ENCODE data around the gene PDE8B. TPM values are rescaled to one million over a fixed set of nuclear protein-coding genes. Genes with fewer than 3 reads are reported as not detected.

The PDE8B gene
- total and polyA plus RNA-seq, 2 donors (not counting 1 experiment from before 2014, with no cell fraction given), result 0.07 TPM; not detected in 1

DNA sequence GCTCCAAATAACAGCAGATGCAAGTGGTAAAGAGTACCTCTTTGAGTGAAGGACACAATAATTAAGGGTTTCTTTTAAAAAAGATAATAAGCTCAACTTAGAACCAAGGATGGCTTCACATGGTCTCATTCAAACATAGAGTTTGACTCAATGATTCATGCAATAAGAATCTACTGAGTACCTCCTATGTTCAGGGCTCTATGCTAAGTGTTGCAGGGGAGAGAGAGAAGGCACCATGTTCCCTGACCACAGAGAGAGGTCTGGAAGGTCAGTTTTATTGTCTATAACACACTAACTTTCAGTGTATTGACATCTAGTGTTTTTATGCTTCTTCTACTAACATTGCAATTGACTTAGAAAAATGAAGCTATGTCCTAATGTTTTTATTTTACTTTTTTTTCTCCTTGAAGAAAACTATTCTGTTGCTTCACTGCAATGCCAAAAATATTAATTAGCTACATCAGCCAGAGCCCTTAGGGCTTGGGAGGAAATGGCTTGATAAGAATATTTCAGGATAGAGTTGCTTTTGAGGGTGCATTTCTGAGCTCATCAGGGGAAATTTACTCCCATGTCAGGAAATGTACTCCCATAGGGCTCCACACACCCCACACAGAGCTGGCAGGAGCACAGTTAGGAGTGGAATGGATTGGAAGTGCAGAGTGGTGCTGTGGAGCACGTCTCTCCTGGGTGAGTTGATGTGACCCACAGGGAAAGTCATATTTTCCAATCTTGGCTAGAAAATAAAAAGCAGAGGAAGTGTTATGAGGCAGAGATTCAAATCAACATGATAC lies 106.6 kb downstream of the PDE8B start:
- Histone ChIP-seq H3K27ac (ENCODE audit: low read length in 2 of 2) (no peak overlapping the region), H4K20me1 (ENCODE audit: control insufficient read depth, insufficient read depth, low read length, poor library complexity, severe bottlenecking) (no peaks in the 10 kb centered on the region), H3K4me1 (ENCODE audit: control insufficient read depth in 2 of 2, insufficient read depth in 2 of 2, low read length in 2 of 2) (no peaks in the 10 kb centered on the region), H3K9me3 (ENCODE audit: control extremely low read depth in 1 of 3, control insufficient read depth in 2 of 3, insufficient read depth in 1 of 3, low read length in 2 of 3) (no peaks in the 10 kb centered on the region), H3K4me3 (ENCODE audit: control extremely low read depth in 1 of 5, extremely low read depth in 1 of 5, insufficient read depth in 1 of 5, low read depth in 2 of 5, low read length in 4 of 5) (no peak overlapping the region), H2AFZ (ENCODE audit: insufficient read depth, low read depth, low read length, poor library complexity, severe bottlenecking) (no peak overlapping the region), H3K9ac (ENCODE audit: low read length) (no peak overlapping the region), H3K27me3 (replicated peaks in 1 of 4; ENCODE audit: control extremely low read depth in 1 of 4, control insufficient read depth in 3 of 4, insufficient read depth in 4 of 4, low read length in 3 of 4) (no peaks in the 10 kb centered on the region), H3K79me2 (ENCODE audit: control insufficient read depth, insufficient read depth, low read length) (no peaks in the 10 kb centered on the region), H3K36me3 (replicated peaks in 1 of 2; ENCODE audit: control extremely low read depth in 1 of 2, control insufficient read depth in 1 of 2, extremely low read depth in 1 of 2, insufficient read depth in 2 of 2, low read length in 1 of 2) (no peaks in the 10 kb centered on the region), H3K4me2 (replicated peaks; ENCODE audit: low read depth, low read length, poor library complexity, severe bottlenecking) (no peak overlapping the region)
- H3K9me3 Mint-ChIP-seq (ENCODE audit: insufficient read depth), result peaks cover 2% of the 10 kb centered on the region
- DNase-seq (no peak), ATAC-seq (ENCODE audit: low read depth) (no peak)
- no peak overlapping the region for H3K27ac Mint-ChIP-seq
- TF ChIP-seq EZH2 (IDR thresholded peaks at IDR 0.05; ENCODE audit: borderline replicate concordance, insufficient read depth, low read depth, low read length, poor library complexity, severe bottlenecking), result no peak
- TF ChIP-seq, protein P1, sequence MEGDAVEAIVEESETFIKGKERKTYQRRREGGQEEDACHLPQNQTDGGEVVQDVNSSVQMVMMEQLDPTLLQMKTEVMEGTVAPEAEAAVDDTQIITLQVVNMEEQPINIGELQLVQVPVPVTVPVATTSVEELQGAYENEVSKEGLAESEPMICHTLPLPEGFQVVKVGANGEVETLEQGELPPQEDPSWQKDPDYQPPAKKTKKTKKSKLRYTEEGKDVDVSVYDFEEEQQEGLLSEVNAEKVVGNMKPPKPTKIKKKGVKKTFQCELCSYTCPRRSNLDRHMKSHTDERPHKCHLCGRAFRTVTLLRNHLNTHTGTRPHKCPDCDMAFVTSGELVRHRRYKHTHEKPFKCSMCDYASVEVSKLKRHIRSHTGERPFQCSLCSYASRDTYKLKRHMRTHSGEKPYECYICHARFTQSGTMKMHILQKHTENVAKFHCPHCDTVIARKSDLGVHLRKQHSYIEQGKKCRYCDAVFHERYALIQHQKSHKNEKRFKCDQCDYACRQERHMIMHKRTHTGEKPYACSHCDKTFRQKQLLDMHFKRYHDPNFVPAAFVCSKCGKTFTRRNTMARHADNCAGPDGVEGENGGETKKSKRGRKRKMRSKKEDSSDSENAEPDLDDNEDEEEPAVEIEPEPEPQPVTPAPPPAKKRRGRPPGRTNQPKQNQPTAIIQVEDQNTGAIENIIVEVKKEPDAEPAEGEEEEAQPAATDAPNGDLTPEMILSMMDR (IDR thresholded peaks at IDR 0.05), result no peak
- WGBS (ENCODE audit: insufficient coverage), result 83% methylated on average over 1 of the region's 1 CpG
- H3K4me3 Mint-ChIP-seq, result no peak overlapping the region
- no peaks in the 10 kb centered on the region for H3K27me3 Mint-ChIP-seq
- CTCF ChIA-PET, result interaction anchor here (0.6 kb wide), 1 partner anchor 57 kb away, joined by 3 read pairs; no protein-coding TSS in a partner anchor
- POLR2A ChIA-PET, result no interaction called here
- intact Hi-C loops (cut with micrococcal nuclease), result no loop called here
- no peaks in the 10 kb centered on the region for H3K4me1 Mint-ChIP-seq

DNA sequence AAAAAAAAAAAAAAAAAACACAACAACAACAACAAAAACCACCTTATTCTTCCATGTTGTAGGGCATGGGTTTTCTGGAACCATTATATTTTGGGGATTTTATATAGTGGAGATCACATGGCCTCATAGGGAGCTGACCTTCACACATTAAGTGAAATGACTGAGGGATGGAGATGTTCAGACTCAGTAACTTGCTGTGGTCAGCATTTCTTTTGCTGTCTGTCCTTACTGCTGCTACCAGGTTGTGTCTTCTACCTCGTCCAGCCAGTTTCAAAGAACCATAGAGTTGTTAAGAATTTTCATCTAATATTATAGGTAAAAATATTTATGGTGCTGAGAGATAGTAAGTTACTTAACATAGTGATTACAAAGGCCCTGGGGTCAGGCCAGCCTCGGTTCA lies 107.6 kb downstream of the PDE8B start:
- Mint-ChIP-seq H3K9me3 (ENCODE audit: insufficient read depth) (peaks cover 2% of the 10 kb centered on the region), H3K4me3 (no peak overlapping the region), H3K27me3 (peaks cover 4% of the 10 kb centered on the region), H3K4me1 (no peaks in the 10 kb centered on the region), H3K27ac (no peak overlapping the region)
- Histone ChIP-seq H3K4me3 (ENCODE audit: control extremely low read depth in 1 of 5, extremely low read depth in 1 of 5, insufficient read depth in 1 of 5, low read depth in 2 of 5, low read length in 4 of 5) (no peak overlapping the region), H3K9ac (ENCODE audit: low read length) (no peak overlapping the region), H4K20me1 (ENCODE audit: control insufficient read depth, insufficient read depth, low read length, poor library complexity, severe bottlenecking) (no peaks in the 10 kb centered on the region), H3K79me2 (ENCODE audit: control insufficient read depth, insufficient read depth, low read length) (no peaks in the 10 kb centered on the region), H2AFZ (ENCODE audit: insufficient read depth, low read depth, low read length, poor library complexity, severe bottlenecking) (no peak overlapping the region), H3K27me3 (replicated peaks in 1 of 4; ENCODE audit: control extremely low read depth in 1 of 4, control insufficient read depth in 3 of 4, insufficient read depth in 4 of 4, low read length in 3 of 4) (no peaks in the 10 kb centered on the region), H3K4me1 (ENCODE audit: control insufficient read depth in 2 of 2, insufficient read depth in 2 of 2, low read length in 2 of 2) (no peaks in the 10 kb centered on the region), H3K36me3 (replicated peaks in 1 of 2; ENCODE audit: control extremely low read depth in 1 of 2, control insufficient read depth in 1 of 2, extremely low read depth in 1 of 2, insufficient read depth in 2 of 2, low read length in 1 of 2) (no peaks in the 10 kb centered on the region), H3K9me3 (ENCODE audit: control extremely low read depth in 1 of 3, control insufficient read depth in 2 of 3, insufficient read depth in 1 of 3, low read length in 2 of 3) (no peaks in the 10 kb centered on the region), H3K27ac (ENCODE audit: low read length in 2 of 2) (no peak overlapping the region), H3K4me2 (replicated peaks; ENCODE audit: low read depth, low read length, poor library complexity, severe bottlenecking) (no peak overlapping the region)
- ChIA-PET POLR2A (no interaction called here), CTCF (no interaction called here)
- intact Hi-C loops (cut with micrococcal nuclease), result no loop called here
- DNase-seq, result no peak
- TF ChIP-seq, protein P1 (IDR thresholded peaks at IDR 0.05), result no peak
- TF ChIP-seq EZH2 (IDR thresholded peaks at IDR 0.05; ENCODE audit: borderline replicate concordance, insufficient read depth, low read depth, low read length, poor library complexity, severe bottlenecking), result no peak
- no peak for ATAC-seq (ENCODE audit: low read depth)
- no CpG with 5 or more reads among the region's 2 CpGs for WGBS (ENCODE audit: insufficient coverage)
